Lung (tissue), 16 donors: ENCODE measurements around the gene ZCCHC18. TPM values are rescaled to one million over a fixed set of nuclear protein-coding genes. Genes with fewer than 3 reads are reported as not detected.
"Not testable (repeated sequence)": the region's sequence is repeated elsewhere in the genome, so short reads cannot be mapped to it uniquely, and the experiment has no call there.

ENCODE experiments used
- ATAC-seq: fragments of 200-7000 bp; cut with Tn5 transposase; one replicate; pipeline ENCODE4 v1.9.1; 2020; ENCODE audit warnings: moderate number of reproducible peaks; ENCODE audit not compliant: insufficient read depth, low FRiP score
- DNase-seq, 3 donors: peaks; one replicate each; pipeline ENCODE4 v3.0.0-alpha.2; 2013 to 2017
- H3K27ac ChIP-seq, 2 donors: one replicate each; pipeline ENCODE4 v1.5.1; 2013; ENCODE audit warnings: mild to moderate bottlenecking in 2 of 2, moderate library complexity in 2 of 2, control low read depth in 1 of 2, inconsistent platforms in 1 of 2, low read depth in 1 of 2, low read length in 1 of 2
- H3K27me3 ChIP-seq, 3 donors: one replicate each; pipeline ENCODE4 v1.5.1; 2013; ENCODE audit warnings: low read length in 2 of 3; ENCODE audit not compliant: control insufficient read depth in 3 of 3, insufficient read depth in 3 of 3
- H3K36me3 ChIP-seq, 4 donors: one replicate each; pipeline ENCODE4 v1.5.1; 2013; ENCODE audit warnings: low read length in 4 of 4, mild to moderate bottlenecking in 1 of 4, moderate library complexity in 1 of 4; ENCODE audit not compliant: control insufficient read depth in 4 of 4, insufficient read depth in 4 of 4
- H3K4me1 ChIP-seq, 5 donors: one replicate each; pipeline ENCODE4 v1.5.1; 2013; ENCODE audit warnings: low read length in 5 of 5, mild to moderate bottlenecking in 2 of 5, moderate library complexity in 1 of 5; ENCODE audit not compliant: control insufficient read depth in 5 of 5, insufficient read depth in 5 of 5
- H3K4me3 ChIP-seq: one replicate; pipeline ENCODE4 v1.5.1; 2013; ENCODE audit warnings: mild to moderate bottlenecking, control low read depth, moderate library complexity
- H3K9ac ChIP-seq, 2 donors: one replicate each; pipeline ENCODE4 v1.5.1; 2013; ENCODE audit warnings: low read length in 2 of 2, control low read depth in 1 of 2; ENCODE audit not compliant: insufficient read depth in 1 of 2
- H3K9me3 ChIP-seq, 4 donors: one replicate each; pipeline ENCODE4 v1.5.1; 2013; ENCODE audit warnings: low read length in 3 of 4, mild to moderate bottlenecking in 1 of 4, moderate library complexity in 1 of 4; ENCODE audit not compliant: control insufficient read depth in 4 of 4, insufficient read depth in 3 of 4
- CTCF ChIP-seq: IDR thresholded peaks from 2 replicates; pipeline ENCODE4 v1.5.1; 2012; ENCODE audit warnings: mild to moderate bottlenecking; ENCODE audit errors: control extremely low read depth, extremely low read depth
- WGBS, 2 donors: extraction: QIAGEN DNeasy Blood & Tissue Kit; methylation state at CpG; one replicate each; pipeline ENCODE4 v1.1.7; 2013; 5-methylcytosine and 5-hydroxymethylcytosine counted together
- long read RNA-seq, 5 donors: transcript quantifications; one replicate each; lab custom pipeline, GENCODE V29; 2026
- polyA plus RNA-seq, 2 donors: library from polyadenylated mRNA; stranded (reverse); fragments of 200-250 nt; gene quantifications; one replicate each; pipeline ENCODE4 v1.2.1, GENCODE V29; 2013
- total RNA-seq, 2 donors: library from RNA; depleted of rRNA in 1 of 2; stranded (reverse); fragments of >200 nt in 1 of 2; gene quantifications; one replicate each; pipeline ENCODE4 v1.2.1, GENCODE V29; 2014 to 2021
- donor health status: control.
- donor health status: control.
- donor health status: Bipolar disorder and iron deficiency.
- donor health status: healthy.
- donor health status: DM: yes; HTN: yes; CAD: no.

Gene ZCCHC18
- total RNA-seq (1 to 10 TPM in 1 of 2 donors, under 1 TPM in 1; 0.52 to 1.1 TPM), polyA plus RNA-seq (under 1 TPM; 0.24 to 0.55 TPM)
- long read RNA-seq, donor 1, partial matches to known transcripts = 11 of 13 reads
- long read RNA-seq, donor 1, other reads (novel, unspliced or antisense) = 0 of 13 reads
- long read RNA-seq, donor 2 = 0 reads
- long read RNA-seq, donor 3 = 0 reads
- long read RNA-seq, donor 4, partial matches to known transcripts = 0 of 1 reads
- long read RNA-seq, donor 4, other reads (novel, unspliced or antisense) = 0 of 1 reads
- long read RNA-seq, donor 5, partial matches to known transcripts = 0 of 3 reads
- long read RNA-seq, donor 5, other reads (novel, unspliced or antisense) = 0 of 3 reads

- no peaks in the 10 kb centered on the region for H3K36me3 ChIP-seq
- ATAC-seq (peak; percentile 64), DNase-seq (peak; percentile 78 to 85 (median 83))
- no peak for TF ChIP-seq CTCF
- H3K27ac ChIP-seq = peak within 1 kb of the TSS in 1 of 2 donors; percentile 37
- no peaks in the 10 kb centered on the region for H3K4me1 ChIP-seq
- H3K27me3 ChIP-seq = peaks cover 0 to 48% (median 18%) of the 10 kb centered on the region in 3 donors
- H3K9ac ChIP-seq = peak within 1 kb of the TSS; percentile 21 to 44
- WGBS, 2 donors = 1 to 33% methylated on average over 14 to 67 of the region's 67 CpGs
- peak within 1 kb of the TSS; percentile 22 for H3K4me3 ChIP-seq
- no peaks in the 10 kb centered on the region for H3K9me3 ChIP-seq
Observed at GRCh38 chrX:104112326-104112951, at the start of gene ZCCHC18. TSS of gene ZCCHC18 (plus strand) at chrX:104112523. CDS start at chrX:104114112, 1,589 bp downstream.

DNA sequence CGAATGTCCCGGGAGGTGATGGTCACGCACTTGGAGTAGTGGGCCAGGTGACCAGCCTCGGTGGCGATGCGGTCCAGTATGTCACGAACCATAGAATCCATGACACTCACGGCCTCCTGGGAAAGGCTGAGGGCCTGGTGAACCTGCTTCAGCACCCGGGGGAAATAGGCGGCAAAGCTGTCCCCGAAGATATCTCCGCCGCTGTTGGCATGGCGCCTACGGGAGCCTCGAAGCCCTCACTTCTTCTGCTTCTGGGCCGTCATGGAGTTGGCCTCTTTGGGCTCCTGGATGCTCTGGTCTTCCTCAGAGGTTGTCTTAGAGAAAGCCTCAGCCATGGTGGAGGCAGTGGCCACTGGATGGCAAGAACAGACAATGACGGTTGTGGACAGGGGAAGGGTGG lies 49.7 kb upstream of the ZCCHC18 start:
- 91 to 92% methylated on average over 7 to 9 of the region's 18 CpGs for WGBS, 2 donors
- H3K4me1 ChIP-seq, DNase-seq, H3K9me3 ChIP-seq, H3K27ac ChIP-seq, H3K27me3 ChIP-seq, H3K9ac ChIP-seq, H3K36me3 ChIP-seq, H3K4me3 ChIP-seq, ATAC-seq: not testable (repeated sequence)

DNA sequence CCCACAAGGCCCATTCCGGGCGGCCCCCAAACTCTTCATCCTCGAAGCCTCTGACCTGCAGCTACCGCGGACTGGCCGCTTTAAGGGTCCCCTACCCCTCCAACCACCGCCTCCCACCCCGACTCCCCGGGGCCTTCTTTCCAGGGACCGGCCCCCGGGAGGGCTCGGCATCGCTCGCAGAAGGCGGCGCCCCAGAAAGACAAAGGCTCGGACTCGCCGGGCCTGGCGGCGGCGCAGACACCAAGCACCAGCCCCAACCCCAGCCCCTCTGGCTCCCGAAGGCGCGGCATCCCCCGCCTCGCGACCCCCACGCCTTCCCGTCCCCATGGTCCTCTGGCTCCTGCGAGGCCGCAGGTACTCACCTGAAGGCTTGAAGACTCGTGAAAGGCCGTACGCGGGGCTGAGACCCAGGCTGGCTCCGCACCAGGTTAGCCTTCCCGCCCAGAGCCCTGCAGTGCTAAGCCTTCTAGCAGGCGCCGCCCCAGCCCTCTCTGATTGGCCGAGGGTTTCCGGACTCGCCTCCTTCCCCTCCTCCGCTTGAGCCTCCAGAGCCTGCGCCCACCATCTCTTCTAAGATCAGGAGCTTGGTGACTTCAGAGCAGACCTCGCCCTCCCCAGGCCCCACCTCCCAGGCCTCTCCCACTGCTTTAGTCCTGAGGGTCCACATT lies 36.4 kb upstream of the ZCCHC18 start, which contains the start of gene TMSB15C:
TMSB15C (minus strand) TSS at position 459 of the 668 bp plus-strand sequence.
- peak; percentile 79 for ATAC-seq
- H3K9me3 ChIP-seq = not testable (repeated sequence)
- WGBS, 2 donors = no CpG with 5 or more reads among the region's 46 CpGs

GRCh38 chrX:104077854-104078253 lies 34.5 kb upstream of the ZCCHC18 start:
- DNase-seq, ATAC-seq: not testable (repeated sequence)
- no CpG with 5 or more reads among the region's 6 CpGs for WGBS, 2 donors

More for the DNA sequence above, 36.4 kb upstream of the ZCCHC18 start, which contains the start of gene TMSB15C:
- not testable (repeated sequence) for H3K27ac ChIP-seq, H3K27me3 ChIP-seq, H3K4me3 ChIP-seq, H3K36me3 ChIP-seq, DNase-seq, H3K9ac ChIP-seq, H3K4me1 ChIP-seq

More at GRCh38 chrX:104077854-104078253, 34.5 kb upstream of the ZCCHC18 start:
- H3K27me3 ChIP-seq, H3K9ac ChIP-seq, H3K4me1 ChIP-seq, H3K9me3 ChIP-seq, H3K27ac ChIP-seq, H3K4me3 ChIP-seq, H3K36me3 ChIP-seq: not testable (repeated sequence)
